ENCODE data around the gene CYP4X1.
"Not testable (repeated sequence)": the region's sequence is repeated elsewhere in the genome, so short reads cannot be mapped to it uniquely, and the experiment has no call there.

Gene CYP4X1

GRCh38 chr1:46990541-46990940, 32.9 kb upstream of the CYP4X1 start:
- not testable (repeated sequence) for H3K4me3 ChIP-seq (ENCODE audit: low read depth, low read length); H3K36me3 ChIP-seq (ENCODE audit: control insufficient read depth in 1 of 2, insufficient read depth in 2 of 2, low read length in 2 of 2); H3K9ac ChIP-seq (ENCODE audit: low read length); H2AK5ac ChIP-seq (ENCODE audit: low read length); H2AFZ ChIP-seq (ENCODE audit: insufficient read depth, low read length, poor library complexity); H3K27ac ChIP-seq (ENCODE audit: low read depth, low read length); H3K27me3 ChIP-seq (ENCODE audit: insufficient read depth, low read length); H4K8ac ChIP-seq (ENCODE audit: low read depth, low read length); H3K14ac ChIP-seq (ENCODE audit: low read length); H4K91ac ChIP-seq (ENCODE audit: low read depth, low read length); H3K4me1 ChIP-seq (ENCODE audit: control insufficient read depth in 1 of 2, insufficient read depth in 2 of 2, low read length in 2 of 2); H2BK120ac ChIP-seq (ENCODE audit: insufficient read depth, low read length, poor library complexity); H3K18ac ChIP-seq (ENCODE audit: low read length); H3K4ac ChIP-seq (ENCODE audit: low read depth, low read length); H3K79me1 ChIP-seq (ENCODE audit: low read length); H2BK12ac ChIP-seq (ENCODE audit: low read length); H4K12ac ChIP-seq (ENCODE audit: low read depth, low read length); DNase-seq; H3K79me2 ChIP-seq (ENCODE audit: control insufficient read depth, insufficient read depth, low read length, poor library complexity); H3K4me2 ChIP-seq (ENCODE audit: low read length); H3K9me3 ChIP-seq (ENCODE audit: insufficient read depth, low read depth, low read length); H2BK5ac ChIP-seq (ENCODE audit: low read depth, low read length, poor library complexity); H3K23ac ChIP-seq (ENCODE audit: low read length)
- WGBS (ENCODE audit: extremely low coverage, insufficient coverage, insufficient read length) = no CpG with 5 or more reads among the region's 2 CpGs

- H3K9me3 ChIP-seq (ENCODE audit: insufficient read depth, low read depth, low read length) = peaks cover 1% of the 10 kb centered on the region
- H3K27me3 ChIP-seq (ENCODE audit: insufficient read depth, low read length) = no peaks in the 10 kb centered on the region
- no peak overlapping the region for H2AFZ ChIP-seq (ENCODE audit: insufficient read depth, low read length, poor library complexity)
- no peak overlapping the region for H3K4me3 ChIP-seq (ENCODE audit: low read depth, low read length)
- no peak overlapping the region for H4K8ac ChIP-seq (ENCODE audit: low read depth, low read length)
- peak in 1 of 2 donors; percentile 49 for DNase-seq
- H3K27ac ChIP-seq (ENCODE audit: low read depth, low read length) = no peak overlapping the region
- no peak overlapping the region for H4K12ac ChIP-seq (ENCODE audit: low read depth, low read length)
- no peak overlapping the region for H2BK5ac ChIP-seq (ENCODE audit: low read depth, low read length, poor library complexity)
- no peak overlapping the region for H3K4me2 ChIP-seq (ENCODE audit: low read length)
- no peaks in the 10 kb centered on the region for H3K79me2 ChIP-seq (ENCODE audit: control insufficient read depth, insufficient read depth, low read length, poor library complexity)
- H2BK12ac ChIP-seq (ENCODE audit: low read length) = no peak overlapping the region
- no CpG with 5 or more reads among the region's 13 CpGs for WGBS (ENCODE audit: extremely low coverage, insufficient coverage, insufficient read length)
- H4K91ac ChIP-seq (ENCODE audit: low read depth, low read length) = no peak overlapping the region
- no peaks in the 10 kb centered on the region for H3K4me1 ChIP-seq (ENCODE audit: control insufficient read depth in 1 of 2, insufficient read depth in 2 of 2, low read length in 2 of 2)
- H3K36me3 ChIP-seq (ENCODE audit: control insufficient read depth in 1 of 2, insufficient read depth in 2 of 2, low read length in 2 of 2) = no peaks in the 10 kb centered on the region
- no peak overlapping the region for H3K23ac ChIP-seq (ENCODE audit: low read length)
- no peak overlapping the region for H2AK5ac ChIP-seq (ENCODE audit: low read length)
- H3K9ac ChIP-seq (ENCODE audit: low read length) = no peak overlapping the region
- no peak overlapping the region for H3K14ac ChIP-seq (ENCODE audit: low read length)
- no peaks in the 10 kb centered on the region for H3K79me1 ChIP-seq (ENCODE audit: low read length)
- H2BK120ac ChIP-seq (ENCODE audit: insufficient read depth, low read length, poor library complexity) = no peak overlapping the region
- H3K18ac ChIP-seq (ENCODE audit: low read length) = no peak overlapping the region
- no peak overlapping the region for H3K4ac ChIP-seq (ENCODE audit: low read depth, low read length)
Observed at GRCh38 chr1:46991083-46991923, 32.2 kb upstream of the CYP4X1 start.

GRCh38 chr1:46996659-46997281, 26.7 kb upstream of the CYP4X1 start:
- H2AFZ ChIP-seq (ENCODE audit: insufficient read depth, low read length, poor library complexity) = no peak overlapping the region
- no peak overlapping the region for H4K12ac ChIP-seq (ENCODE audit: low read depth, low read length)
- peaks cover 1% of the 10 kb centered on the region for H3K9me3 ChIP-seq (ENCODE audit: insufficient read depth, low read depth, low read length)
- no peaks in the 10 kb centered on the region for H3K79me2 ChIP-seq (ENCODE audit: control insufficient read depth, insufficient read depth, low read length, poor library complexity)
- no peak for DNase-seq
- no peaks in the 10 kb centered on the region for H3K36me3 ChIP-seq (ENCODE audit: control insufficient read depth in 1 of 2, insufficient read depth in 2 of 2, low read length in 2 of 2)
- H4K91ac ChIP-seq (ENCODE audit: low read depth, low read length) = no peak overlapping the region
- no peaks in the 10 kb centered on the region for H3K27me3 ChIP-seq (ENCODE audit: insufficient read depth, low read length)
- no peak overlapping the region for H3K4ac ChIP-seq (ENCODE audit: low read depth, low read length)
- no peak overlapping the region for H2BK5ac ChIP-seq (ENCODE audit: low read depth, low read length, poor library complexity)
- H3K9ac ChIP-seq (ENCODE audit: low read length) = no peak overlapping the region
- no peak overlapping the region for H3K23ac ChIP-seq (ENCODE audit: low read length)
- H3K79me1 ChIP-seq (ENCODE audit: low read length) = no peaks in the 10 kb centered on the region
- no peak overlapping the region for H4K8ac ChIP-seq (ENCODE audit: low read depth, low read length)
- no peak overlapping the region for H2BK120ac ChIP-seq (ENCODE audit: insufficient read depth, low read length, poor library complexity)
- H3K14ac ChIP-seq (ENCODE audit: low read length) = no peak overlapping the region
- no CpG with 5 or more reads among the region's 3 CpGs for whole genome bisulfite sequencing (ENCODE audit: extremely low coverage, insufficient coverage, insufficient read length)
- no peak overlapping the region for H3K4me3 ChIP-seq (ENCODE audit: low read depth, low read length)
- H3K4me2 ChIP-seq (ENCODE audit: low read length) = no peak overlapping the region
- H2AK5ac ChIP-seq (ENCODE audit: low read length) = no peak overlapping the region
- H2BK12ac ChIP-seq (ENCODE audit: low read length) = no peak overlapping the region
- H3K4me1 ChIP-seq (ENCODE audit: control insufficient read depth in 1 of 2, insufficient read depth in 2 of 2, low read length in 2 of 2) = no peaks in the 10 kb centered on the region
- H3K27ac ChIP-seq (ENCODE audit: low read depth, low read length) = no peak overlapping the region
- no peak overlapping the region for H3K18ac ChIP-seq (ENCODE audit: low read length)

- Histone ChIP-seq H4K91ac (ENCODE audit: low read depth, low read length) (no peak overlapping the region), H3K9ac (ENCODE audit: low read length) (no peak overlapping the region), H3K79me2 (ENCODE audit: control insufficient read depth, insufficient read depth, low read length, poor library complexity) (no peaks in the 10 kb centered on the region), H4K12ac (ENCODE audit: low read depth, low read length) (no peak overlapping the region), H3K27ac (ENCODE audit: low read depth, low read length) (no peak overlapping the region), H2BK12ac (ENCODE audit: low read length) (no peak overlapping the region), H3K18ac (ENCODE audit: low read length) (no peak overlapping the region), H4K8ac (ENCODE audit: low read depth, low read length) (no peak overlapping the region), H2AFZ (ENCODE audit: insufficient read depth, low read length, poor library complexity) (no peak overlapping the region), H3K9me3 (ENCODE audit: insufficient read depth, low read depth, low read length) (peaks cover 6% of the 10 kb centered on the region), H3K4me2 (ENCODE audit: low read length) (no peak overlapping the region), H2AK5ac (ENCODE audit: low read length) (no peak overlapping the region), H3K27me3 (ENCODE audit: insufficient read depth, low read length) (no peaks in the 10 kb centered on the region), H3K4me1 (ENCODE audit: control insufficient read depth in 1 of 2, insufficient read depth in 2 of 2, low read length in 2 of 2) (no peaks in the 10 kb centered on the region), H3K4ac (ENCODE audit: low read depth, low read length) (no peak overlapping the region), H3K79me1 (ENCODE audit: low read length) (no peaks in the 10 kb centered on the region), H2BK5ac (ENCODE audit: low read depth, low read length, poor library complexity) (no peak overlapping the region), H3K4me3 (ENCODE audit: low read depth, low read length) (no peak overlapping the region), H3K36me3 (ENCODE audit: control insufficient read depth in 1 of 2, insufficient read depth in 2 of 2, low read length in 2 of 2) (no peaks in the 10 kb centered on the region), H3K14ac (ENCODE audit: low read length) (no peak overlapping the region), H2BK120ac (ENCODE audit: insufficient read depth, low read length, poor library complexity) (no peak overlapping the region), H3K23ac (ENCODE audit: low read length) (no peak overlapping the region)
- no CpG with 5 or more reads among the region's 1 CpG for WGBS (ENCODE audit: extremely low coverage, insufficient coverage, insufficient read length)
- DNase-seq = no peak
Observed at GRCh38 chr1:47002211-47002610, 21.3 kb upstream of the CYP4X1 start.

Measured in trophoblast cell (in vitro differentiated cells and primary cell).